ENCODE measurements around the gene TRIM71. TPM values are rescaled to one million over a fixed set of nuclear protein-coding genes. Genes with fewer than 3 reads are reported as not detected.

The TRIM71 gene
- not detected in 2 replicates for total RNA-seq

DNA sequence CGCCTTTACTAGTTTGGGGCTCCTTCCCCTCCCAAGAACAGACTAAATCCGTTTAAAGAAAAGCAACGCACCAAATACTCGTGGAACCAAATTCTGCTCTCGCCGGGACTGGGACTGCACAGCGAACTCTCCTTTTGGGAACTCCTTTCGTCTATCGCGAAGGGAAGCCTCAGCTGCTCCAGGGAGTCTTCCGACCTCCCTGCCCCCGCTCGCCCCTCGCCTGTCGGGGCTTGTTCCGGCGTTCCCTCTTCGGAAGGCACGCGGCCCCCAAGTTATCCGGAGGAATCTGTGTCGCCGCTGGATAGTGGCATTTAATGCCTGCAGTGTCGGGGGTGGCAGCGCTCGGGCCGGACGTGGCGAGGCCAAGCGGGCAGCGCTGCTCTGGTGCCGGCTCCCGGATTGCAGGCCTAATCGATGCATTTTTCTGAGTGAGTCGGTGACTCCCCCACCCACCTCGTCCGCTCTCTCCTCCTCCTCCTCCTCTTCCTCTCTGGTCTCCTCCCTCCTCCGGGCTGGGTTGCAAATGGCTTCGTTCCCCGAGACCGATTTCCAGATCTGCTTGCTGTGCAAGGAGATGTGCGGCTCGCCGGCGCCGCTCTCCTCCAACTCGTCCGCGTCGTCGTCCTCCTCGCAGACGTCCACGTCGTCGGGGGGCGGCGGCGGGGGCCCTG is at the start of gene TRIM71:
TRIM71 (plus strand) TSS at position 440 of the 671 bp plus-strand sequence; CDS start at position 524, 84 bp downstream.

Other genes starting within 250 kb of the TRIM71 start
- 36.4 and 44.5 TPM in 2 replicates for gene DYNC1LI1, start 247.1 kb upstream of the TRIM71 start, total RNA-seq
- gene CNOT10, start 132.8 kb upstream of the TRIM71 start, total RNA-seq: 18.2 and 26.0 TPM in 2 replicates
- not detected in 2 replicates for gene CCR4, start 133.6 kb downstream of the TRIM71 start, total RNA-seq